T-cell (primary cell): ENCODE measurements around the gene SHF. TPM values are rescaled to one million over a fixed set of nuclear protein-coding genes. Genes with fewer than 3 reads are reported as not detected.

Experiments used
- ATAC-seq, 4 experiments: fragments of 200-7000 bp in 3 of 4; fragments of 150-1000 bp in 1 of 4; cut with Tn5 transposase; replicated peaks in 1 of 4; 1 replicate in 3 of 4; 2 replicates in 1 of 4; pipeline ENCODE4 v1.10.0; 2021; ENCODE audit warnings: moderate library complexity in 3 of 4, mild to moderate bottlenecking in 2 of 4, moderate number of reproducible peaks in 1 of 4
- CTCF ChIA-PET, 2 donors: fragments of 300-600 bp; sonication (Branson Sonifier 250); formaldehyde crosslinking; loops; one replicate each; lab custom pipeline; 2022; ENCODE audit warnings: antibody characterized with exemption in 2 of 2; lab: Charles Lee
- POLR2A ChIA-PET, 2 donors: fragments of 300-600 bp; sonication (Branson Sonifier 250); formaldehyde crosslinking; loops; one replicate each; lab custom pipeline; 2022; ENCODE audit warnings: antibody characterized with exemption in 2 of 2; lab: Charles Lee
- DNase-seq, 35 experiments: peaks; one replicate each; pipeline versions ENCODE4 v3.0.0 to v3.0.0-alpha.2; 2013 to 2023
- H3K27ac ChIP-seq: one replicate; pipeline ENCODE4 v1.5.1; 2013; ENCODE audit warnings: low read length
- H3K27me3 ChIP-seq, 2 experiments: replicated peaks in 1 of 2; 1 replicate in 1 of 2; 2 replicates in 1 of 2; pipeline versions ENCODE4 v1.6.1 to v1.7.0; 2013; ENCODE audit warnings: low read length in 1 of 2, mixed read lengths in 1 of 2; ENCODE audit not compliant: control insufficient read depth in 2 of 2, insufficient read depth in 2 of 2; ENCODE audit errors: extremely low read depth in 1 of 2
- H3K36me3 ChIP-seq, 2 donors: 1 replicate in 1 of 2; 2 replicates in 1 of 2; pipeline versions ENCODE4 v1.6.1 to v1.7.0; 2013; ENCODE audit warnings: low read length in 1 of 2; ENCODE audit not compliant: control insufficient read depth in 2 of 2, insufficient read depth in 1 of 2; ENCODE audit errors: extremely low read depth in 1 of 2
- H3K4me1 ChIP-seq, 2 experiments: 1 replicate in 1 of 2; 2 replicates in 1 of 2; pipeline versions ENCODE4 v1.6.1 to v1.7.0; 2013; ENCODE audit warnings: low read length in 2 of 2, mixed read lengths in 1 of 2; ENCODE audit not compliant: insufficient read depth in 2 of 2, control insufficient read depth in 1 of 2; ENCODE audit errors: extremely low read depth in 1 of 2
- H3K4me3 ChIP-seq, 2 donors: 1 replicate in 1 of 2; 2 replicates in 1 of 2; pipeline versions ENCODE4 v1.5.1 to v1.7.0; 2013; ENCODE audit warnings: mild to moderate bottlenecking in 2 of 2, low read length in 1 of 2, moderate library complexity in 1 of 2; ENCODE audit not compliant: control insufficient read depth in 1 of 2; ENCODE audit errors: extremely low read depth in 1 of 2
- H3K9me3 ChIP-seq: 2 replicates; pipeline ENCODE4 v1.7.0; 2013
- H3K27ac Mint-ChIP-seq, 2 donors: one replicate each; pipeline ENCODE4 v1.8.0; 2020 to 2021; ENCODE audit warnings: mild to moderate bottlenecking in 2 of 2, mixed read lengths in 2 of 2
- H3K27me3 Mint-ChIP-seq, 2 donors: one replicate each; pipeline ENCODE4 v1.8.0; 2021 to 2022; ENCODE audit warnings: mixed read lengths in 2 of 2
- H3K36me3 Mint-ChIP-seq: one replicate; pipeline ENCODE4 v1.8.0; 2021; ENCODE audit warnings: mixed read lengths
- H3K4me1 Mint-ChIP-seq, 3 donors: one replicate each; pipeline ENCODE4 v1.8.0; 2020 to 2022; ENCODE audit warnings: mixed read lengths in 3 of 3, mild to moderate bottlenecking in 1 of 3
- H3K4me3 Mint-ChIP-seq, 3 donors: one replicate each; pipeline ENCODE4 v1.8.0; 2020 to 2022; ENCODE audit warnings: mild to moderate bottlenecking in 3 of 3, mixed read lengths in 3 of 3, moderate library complexity in 3 of 3
- H3K9me3 Mint-ChIP-seq, 3 donors: one replicate each; pipeline ENCODE4 v1.8.0; 2020 to 2022; ENCODE audit warnings: mixed read lengths in 3 of 3
- WGBS: methylation state at CpG from one replicate; pipeline ENCODE4 v1.1.5; 2013; ENCODE audit warnings: missing lambda C conversion rate; ENCODE audit not compliant: insufficient coverage; 5-methylcytosine and 5-hydroxymethylcytosine counted together
- total RNA-seq, 35 experiments: library from RNA in 6 of 35; stranded (reverse) in 6 of 35; fragments of 120-200 nt in 1 of 35; gene quantifications; one replicate each; pipeline versions ENCODE4 v1.2.1 to v1.2.4 and lab custom pipeline; 2013 to 2026

Gene SHF
- total RNA-seq, 5 donors from 2014 or later (not counting 1 experiment from before 2014, with no cell fraction given): 5.1 to 6.5 (median 5.6) TPM

DNA sequence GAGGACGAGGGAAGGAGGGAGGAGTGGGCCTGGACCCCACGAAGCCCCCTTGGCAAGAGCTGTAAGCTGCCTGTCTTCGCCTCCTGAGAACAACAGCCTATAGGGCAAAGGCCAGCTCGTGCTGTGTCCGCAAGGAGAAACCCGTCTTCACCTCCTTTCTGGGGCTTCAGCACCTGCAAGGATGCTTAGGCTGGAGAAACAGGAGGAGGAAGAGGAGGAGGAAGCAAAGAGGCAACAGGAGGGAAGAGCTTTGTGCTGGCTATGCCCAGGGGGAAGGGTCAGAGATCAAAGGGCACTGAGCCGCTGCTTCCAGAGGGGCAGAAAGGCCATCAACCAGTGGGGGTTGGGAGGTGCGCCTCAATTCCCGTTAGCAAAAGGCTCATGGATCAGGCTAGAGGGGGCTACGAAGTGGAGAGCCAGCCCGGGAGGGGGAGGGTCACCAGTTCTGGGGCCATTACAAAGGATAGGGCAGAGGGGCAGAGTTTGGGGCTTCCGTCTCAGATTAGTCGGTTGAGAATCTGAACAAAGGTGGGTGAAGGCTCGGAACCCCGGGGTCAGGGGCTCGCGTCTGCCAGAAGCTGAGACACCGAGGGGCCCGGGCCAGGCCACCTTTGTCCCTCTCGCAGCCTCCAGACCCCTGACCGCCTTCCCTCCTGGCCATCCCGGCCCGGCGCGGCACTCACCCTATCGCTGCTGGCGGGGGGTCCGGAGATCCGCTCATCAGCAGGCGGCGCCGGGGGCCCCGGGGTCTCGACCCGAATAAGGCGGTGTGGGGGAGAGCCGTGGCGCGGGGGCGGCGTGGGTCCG, 792 bp downstream of the SHF start:
- H3K4me1 ChIP-seq: peaks cover 2 to 20% of the 10 kb centered on the region in 2 experiments
- H3K36me3 Mint-ChIP-seq: no peaks in the 10 kb centered on the region
- ATAC-seq (peak in 2 of 4 experiments; percentile 1 to 5), DNase-seq (no peak)
- no peaks in the 10 kb centered on the region for H3K27me3 Mint-ChIP-seq
- H3K9me3 ChIP-seq: no peaks in the 10 kb centered on the region
- ChIA-PET CTCF (interaction anchor here (0.7 to 1.3 kb wide), 5 partner anchors 11 to 223 kb away, joined by 3 to 6 read pairs (median 3); a partner anchor contains a TSS), POLR2A (interaction anchor here in 1 of 2 donors (0.5 to 1.1 kb wide), 3 partner anchors 8 to 401 kb away, joined by 3 to 10 read pairs (median 4); no protein-coding TSS in a partner anchor)
- H3K27ac Mint-ChIP-seq: peak overlapping the region; percentile 76 to 88
- no peaks in the 10 kb centered on the region for H3K36me3 ChIP-seq
- H3K27me3 ChIP-seq: peaks cover 0 to 9% of the 10 kb centered on the region in 2 experiments
- H3K4me1 Mint-ChIP-seq: peaks cover 14 to 25% (median 23%) of the 10 kb centered on the region in 3 donors
- WGBS: 36% methylated on average over 33 of the region's 42 CpGs
- peak overlapping the region; percentile 75 to 91 (median 83) for H3K4me3 Mint-ChIP-seq
- H3K9me3 Mint-ChIP-seq: no peaks in the 10 kb centered on the region
- peak overlapping the region in 1 of 2 donors; percentile 35 for H3K4me3 ChIP-seq
- H3K27ac ChIP-seq: no peak overlapping the region

GRCh38 chr15:45185903-45186770, 1.6 kb downstream of the SHF start:
- POLR2A ChIA-PET: no interaction called here
- no peak for ATAC-seq
- peaks cover 2 to 22% of the 10 kb centered on the region in 2 experiments for H3K4me1 ChIP-seq
- 91% methylated on average over 7 of the region's 8 CpGs for WGBS
- H3K4me3 Mint-ChIP-seq: peak overlapping the region; percentile 75 to 91 (median 83)
- peaks cover 14 to 25% (median 25%) of the 10 kb centered on the region in 3 donors for H3K4me1 Mint-ChIP-seq
- H3K36me3 ChIP-seq: no peaks in the 10 kb centered on the region
- H3K27ac ChIP-seq: no peak overlapping the region
- no peaks in the 10 kb centered on the region for H3K36me3 Mint-ChIP-seq
- DNase-seq: no peak
- peak overlapping the region; percentile 79 to 88 for H3K27ac Mint-ChIP-seq
- CTCF ChIA-PET: interaction anchor here (1.1 to 1.3 kb wide), 2 partner anchors 59 to 223 kb away, joined by 3 to 5 read pairs; no protein-coding TSS in a partner anchor
- no peaks in the 10 kb centered on the region for H3K27me3 Mint-ChIP-seq
- H3K4me3 ChIP-seq: no peak overlapping the region
- peaks cover 0 to 9% of the 10 kb centered on the region in 2 experiments for H3K27me3 ChIP-seq
- no peaks in the 10 kb centered on the region for H3K9me3 ChIP-seq
- no peaks in the 10 kb centered on the region for H3K9me3 Mint-ChIP-seq

GRCh38 chr15:45185069-45185779, 2.5 kb downstream of the SHF start:
- H3K27me3 Mint-ChIP-seq: no peaks in the 10 kb centered on the region
- POLR2A ChIA-PET: interaction anchor here in 1 of 2 donors (1.0 kb wide), 1 partner anchor 8 kb away, joined by 3 read pairs; no protein-coding TSS in a partner anchor
- peak overlapping the region; percentile 79 to 88 for H3K27ac Mint-ChIP-seq

DNA sequence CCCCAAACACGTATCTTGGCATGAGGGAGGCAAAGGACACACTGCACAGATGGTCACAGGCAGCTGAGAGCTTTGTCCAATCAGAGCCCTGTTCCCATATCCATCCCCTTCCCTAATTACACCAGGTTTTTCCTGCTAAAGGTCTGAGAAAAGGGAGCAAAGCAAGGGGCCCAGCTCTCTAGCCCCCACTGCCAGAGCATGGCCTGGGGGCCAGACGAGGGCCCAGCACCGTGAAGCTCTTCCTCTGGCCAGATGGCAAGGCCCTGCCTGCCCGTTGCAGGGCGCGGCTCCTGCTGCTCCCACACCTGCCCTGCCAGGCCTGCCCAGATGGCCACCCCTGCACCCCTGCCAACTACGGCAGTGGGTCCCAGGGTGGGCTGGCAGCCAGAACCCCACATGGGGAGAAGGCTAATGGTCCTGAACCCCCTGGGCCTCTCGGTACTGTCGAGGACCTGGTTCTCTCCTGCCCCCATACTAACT, 3.2 kb downstream of the SHF start:
- 93% methylated on average over 9 of the region's 9 CpGs for WGBS
- Mint-ChIP-seq H3K4me1 (peaks cover 22 to 36% (median 35%) of the 10 kb centered on the region in 3 donors), H3K9me3 (no peaks in the 10 kb centered on the region), H3K27me3 (no peaks in the 10 kb centered on the region), H3K36me3 (no peaks in the 10 kb centered on the region), H3K4me3 (no peak overlapping the region), H3K27ac (peak overlapping the region in 1 of 2 donors; percentile 48)
- Histone ChIP-seq H3K4me3 (no peak overlapping the region), H3K27me3 (peaks cover 0 to 11% of the 10 kb centered on the region in 2 experiments), H3K27ac (no peak overlapping the region), H3K9me3 (no peaks in the 10 kb centered on the region), H3K36me3 (no peaks in the 10 kb centered on the region), H3K4me1 (peaks cover 2 to 36% of the 10 kb centered on the region in 2 experiments)
- POLR2A ChIA-PET: interaction anchor here in 1 of 2 donors (1.0 kb wide), 1 partner anchor 9 kb away, joined by 3 read pairs; no protein-coding TSS in a partner anchor
- CTCF ChIA-PET: no interaction called here
- DNase-seq (no peak), ATAC-seq (no peak)

More at GRCh38 chr15:45185069-45185779, 2.5 kb downstream of the SHF start:
- H3K27ac ChIP-seq: no peak overlapping the region
- 83% methylated on average over 1 of the region's 3 CpGs for WGBS
- peaks cover 2 to 31% of the 10 kb centered on the region in 2 experiments for H3K4me1 ChIP-seq
- no peaks in the 10 kb centered on the region for H3K9me3 ChIP-seq
- CTCF ChIA-PET: interaction anchor here in 1 of 2 donors (1.1 kb wide), 1 partner anchor 224 kb away, joined by 3 read pairs; no protein-coding TSS in a partner anchor
- H3K36me3 Mint-ChIP-seq: no peaks in the 10 kb centered on the region
- H3K9me3 Mint-ChIP-seq: no peaks in the 10 kb centered on the region
- DNase-seq (no peak), ATAC-seq (no peak)
- peaks cover 17 to 30% (median 30%) of the 10 kb centered on the region in 3 donors for H3K4me1 Mint-ChIP-seq
- peak overlapping the region; percentile 75 to 91 (median 83) for H3K4me3 Mint-ChIP-seq
- H3K36me3 ChIP-seq: no peaks in the 10 kb centered on the region
- H3K4me3 ChIP-seq: no peak overlapping the region
- peaks cover 0 to 11% of the 10 kb centered on the region in 2 experiments for H3K27me3 ChIP-seq

DNA sequence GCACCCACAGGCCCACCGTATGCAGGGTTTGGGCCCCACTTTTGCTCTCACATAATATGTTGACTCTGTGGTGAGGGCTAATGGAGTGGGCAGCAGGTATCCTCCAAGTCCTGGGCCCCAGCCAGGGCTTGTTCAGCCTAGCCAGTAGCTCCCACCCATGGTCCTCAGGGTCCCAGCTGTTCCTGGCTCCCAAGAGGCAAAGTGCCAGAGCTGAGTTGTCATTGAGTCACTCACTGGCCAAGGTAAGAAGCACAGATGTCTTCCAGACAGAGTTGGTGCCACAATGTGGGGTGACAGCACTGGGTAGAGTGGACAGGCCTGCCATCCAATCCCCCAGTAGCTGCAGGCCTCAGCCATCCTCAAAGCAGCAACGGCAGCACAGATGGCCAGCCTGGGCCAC, 4.3 kb downstream of the SHF start:
- Histone ChIP-seq H3K4me3 (no peak overlapping the region), H3K4me1 (peaks cover 0 to 30% of the 10 kb centered on the region in 2 experiments), H3K36me3 (no peaks in the 10 kb centered on the region), H3K27ac (no peak overlapping the region), H3K9me3 (no peaks in the 10 kb centered on the region), H3K27me3 (peaks cover 0 to 9% of the 10 kb centered on the region in 2 experiments)
- ChIA-PET POLR2A (no interaction called here), CTCF (interaction anchor here in 1 of 2 donors (0.6 kb wide), 1 partner anchor 26 kb away, joined by 3 read pairs; no protein-coding TSS in a partner anchor)
- no peak overlapping the region for H3K4me3 Mint-ChIP-seq
- H3K9me3 Mint-ChIP-seq: no peaks in the 10 kb centered on the region
- 86% methylated on average over 1 of the region's 2 CpGs for WGBS
- H3K27ac Mint-ChIP-seq: no peak overlapping the region
- no peak for ATAC-seq
- peaks cover 19 to 32% (median 32%) of the 10 kb centered on the region in 3 donors for H3K4me1 Mint-ChIP-seq
- no peak for DNase-seq
- H3K36me3 Mint-ChIP-seq: no peaks in the 10 kb centered on the region
- no peaks in the 10 kb centered on the region for H3K27me3 Mint-ChIP-seq
